CD14-positive monocyte (primary cell): ENCODE measurements around the gene MAP1S. TPM values are rescaled to one million over a fixed set of nuclear protein-coding genes. Genes with fewer than 3 reads are reported as not detected.
A peak's percentile ranks its signal among the peaks of the same experiment; 100 is the strongest.

Source experiments
- DNase-seq, 3 donors: peaks; one replicate each; pipeline ENCODE4 v3.0.0-alpha.2; 2011 to 2022
- H2AFZ ChIP-seq: 2 replicates; pipeline ENCODE4 v1.6.0; 2012; ENCODE audit warnings: mild to moderate bottlenecking, low read depth, low read length, inconsistent platforms; ENCODE audit not compliant: insufficient read depth, poor library complexity, severe bottlenecking
- H3K27ac ChIP-seq, 2 donors: 1 replicate in 1 of 2; 2 replicates in 1 of 2; pipeline ENCODE4 v1.5.1; 2012 to 2013; ENCODE audit warnings: low read length in 2 of 2, control low read depth in 1 of 2, inconsistent platforms in 1 of 2, low read depth in 1 of 2, mild to moderate bottlenecking in 1 of 2
- H3K27me3 ChIP-seq, 2 donors: one replicate each; pipeline versions ENCODE4 v1.6.0 to v1.6.1; 2011 to 2013; ENCODE audit warnings: low read length in 2 of 2; ENCODE audit not compliant: control insufficient read depth in 2 of 2, insufficient read depth in 2 of 2
- H3K36me3 ChIP-seq, 2 donors: replicated peaks in 1 of 2; 1 replicate in 1 of 2; 2 replicates in 1 of 2; pipeline versions ENCODE4 v1.5.1 to v1.6.1; 2012 to 2013; ENCODE audit warnings: low read length in 2 of 2, control low read depth in 1 of 2, inconsistent platforms in 1 of 2, mild to moderate bottlenecking in 1 of 2; ENCODE audit not compliant: insufficient read depth in 2 of 2, control insufficient read depth in 1 of 2
- H3K4me1 ChIP-seq, 2 donors: 1 replicate in 1 of 2; 2 replicates in 1 of 2; pipeline versions ENCODE4 v1.5.1 to v1.6.1; 2012 to 2013; ENCODE audit warnings: low read length in 2 of 2, control low read depth in 1 of 2, inconsistent platforms in 1 of 2, mild to moderate bottlenecking in 1 of 2, moderate library complexity in 1 of 2; ENCODE audit not compliant: insufficient read depth in 2 of 2, control insufficient read depth in 1 of 2
- H3K4me2 ChIP-seq: replicated peaks from 2 replicates; pipeline ENCODE3; 2012; ENCODE audit warnings: low read length, moderate library complexity, mild to moderate bottlenecking; ENCODE audit not compliant: poor library complexity, severe bottlenecking; ENCODE audit errors: extremely low read depth
- H3K4me3 ChIP-seq, 3 experiments: fragments of 200-600 bp in 1 of 3; sonication (generic) in 1 of 3; replicated peaks in 1 of 3; 1 replicate in 2 of 3; 2 replicates in 1 of 3; pipeline ENCODE4 v1.5.1; 2011 to 2013; ENCODE audit warnings: low read length in 3 of 3, mild to moderate bottlenecking in 3 of 3, control low read depth in 2 of 3, low read depth in 2 of 3, inconsistent platforms in 1 of 3, moderate library complexity in 1 of 3
- H3K79me2 ChIP-seq: 2 replicates; pipeline ENCODE4 v1.6.0; 2012; ENCODE audit warnings: mild to moderate bottlenecking, control low read depth, inconsistent platforms, low read length, moderate library complexity; ENCODE audit not compliant: insufficient read depth
- H3K9ac ChIP-seq: 2 replicates; pipeline ENCODE4 v1.6.0; 2017; ENCODE audit warnings: low read length, mild to moderate bottlenecking; ENCODE audit not compliant: insufficient read depth, poor library complexity, severe bottlenecking
- H3K9me3 ChIP-seq, 2 donors: replicated peaks in 1 of 2; 1 replicate in 1 of 2; 2 replicates in 1 of 2; pipeline versions ENCODE4 v1.5.1 to v1.6.1; 2012 to 2013; ENCODE audit warnings: low read length in 2 of 2, control low read depth in 1 of 2; ENCODE audit not compliant: control insufficient read depth in 1 of 2, insufficient read depth in 1 of 2
- H4K20me1 ChIP-seq: 2 replicates; pipeline ENCODE4 v1.6.0; 2012; ENCODE audit warnings: mild to moderate bottlenecking, low read length, control low read depth, moderate library complexity; ENCODE audit not compliant: insufficient read depth
- H3K27ac Mint-ChIP-seq, 7 donors: one replicate each; pipeline ENCODE4 v1.8.0; 2020; ENCODE audit warnings: mild to moderate bottlenecking in 7 of 7, mixed read lengths in 7 of 7, moderate library complexity in 6 of 7, inconsistent platforms in 2 of 7
- H3K27me3 Mint-ChIP-seq, 3 donors: one replicate each; pipeline ENCODE4 v1.8.0; 2021 to 2022; ENCODE audit warnings: low read depth in 3 of 3, mild to moderate bottlenecking in 3 of 3, mixed read lengths in 3 of 3, moderate library complexity in 3 of 3, inconsistent platforms in 1 of 3
- H3K36me3 Mint-ChIP-seq, 2 donors: one replicate each; pipeline ENCODE4 v1.8.0; 2020; ENCODE audit warnings: mixed read lengths in 2 of 2, inconsistent platforms in 1 of 2, mild to moderate bottlenecking in 1 of 2
- H3K4me1 Mint-ChIP-seq: one replicate; pipeline ENCODE4 v1.8.0; 2020; ENCODE audit warnings: mild to moderate bottlenecking, mixed read lengths
- H3K4me3 Mint-ChIP-seq, 2 donors: one replicate each; pipeline ENCODE4 v1.8.0; 2020; ENCODE audit warnings: mild to moderate bottlenecking in 2 of 2, mixed read lengths in 2 of 2, moderate library complexity in 1 of 2
- H3K9me3 Mint-ChIP-seq, 7 donors: one replicate each; pipeline ENCODE4 v1.8.0; 2020 to 2022; ENCODE audit warnings: mixed read lengths in 7 of 7, mild to moderate bottlenecking in 6 of 7, moderate library complexity in 6 of 7, inconsistent platforms in 2 of 7
- WGBS: methylation state at CpG from one replicate; pipeline ENCODE4 v1.1.5; 2013; ENCODE audit warnings: missing lambda C conversion rate; ENCODE audit not compliant: insufficient coverage; 5-methylcytosine and 5-hydroxymethylcytosine counted together
- intact Hi-C, 2 donors: fragments of 100-400 bp; cut with micrococcal nuclease; formaldehyde crosslinking; loops; one replicate each; pipeline versions ENCODE4 v1.15.0 to v1.15.1; 2023
- polyA minus RNA-seq: library from RNA; depleted of rRNA, polyadenylated mRNA; stranded (reverse); fragments of >200 nt; gene quantifications from 2 replicates; pipeline ENCODE4 v1.2.3, GENCODE V29; 2012
- polyA plus RNA-seq, 3 donors: library from polyadenylated mRNA; depleted of rRNA in 1 of 3; unstranded in 2 of 3; stranded (reverse) in 1 of 3; fragments of 300-500 nt in 2 of 3; fragments of >200 nt in 1 of 3; fragmentation: Illumina TruSeq in 2 of 3; gene quantifications; 1 replicate in 2 of 3; 2 replicates in 1 of 3; pipeline ENCODE4 v1.2.3, GENCODE V29; 2012 to 2021
- total RNA-seq, 12 experiments: library from RNA in 1 of 12; stranded (reverse) in 1 of 12; fragments of 120-200 nt in 1 of 12; gene quantifications; one replicate each; pipeline ENCODE4 v1.2.4 and lab custom pipeline; 2013 to 2026; ENCODE audit warnings: mixed read lengths in 6 of 12, inconsistent platforms in 1 of 12
- TF ChIP-seq, protein P1 (sequence below): fragments of 200-600 bp; IDR thresholded peaks from one replicate; pipeline ENCODE4 v1.8.0; 2022; ENCODE audit warnings: antibody characterized with exemption, mild to moderate bottlenecking

MAP1S gene
- total RNA-seq (2013), result 13.5 TPM
- polyA plus RNA-seq (10 to 100 TPM; 24.5 to 28.3 (median 27.5) TPM), polyA minus RNA-seq (33.3 and 56.3 TPM in 2 replicates), total RNA-seq (lab: John Stamatoyannopoulos, UW) (17.3 to 217 (median 49.2) reads per million in 11 experiments)

GRCh38 chr19:17718947-17719711 lies at the start of gene MAP1S:
TSS of gene MAP1S (plus strand) at chr19:17719480. CDS start at chr19:17719503, 23 bp downstream.
- DNase-seq, result peak; percentile 19 to 58 (median 44)
- Mint-ChIP-seq H3K27me3 (peaks cover 0 to 4% (median 0%) of the 10 kb centered on the region in 3 donors), H3K9me3 (peaks cover 0 to 1% (median 0%) of the 10 kb centered on the region in 7 donors), H3K4me1 (peaks cover 58% of the 10 kb centered on the region), H3K4me3 (peak within 1 kb of the TSS; percentile 85 to 98), H3K36me3 (peaks cover 8 to 23% of the 10 kb centered on the region in 2 donors), H3K27ac (peak within 1 kb of the TSS; percentile 86 to 95 (median 91))
- peaks cover 53% of the 10 kb centered on the region for H3K79me2 ChIP-seq
- H3K4me3 ChIP-seq, result peak within 1 kb of the TSS; percentile 80 to 95 (median 81)
- H4K20me1 ChIP-seq, result peaks cover 44% of the 10 kb centered on the region
- peak within 1 kb of the TSS in 1 of 2 donors; percentile 82 for H3K27ac ChIP-seq
- TF ChIP-seq, protein P1, sequence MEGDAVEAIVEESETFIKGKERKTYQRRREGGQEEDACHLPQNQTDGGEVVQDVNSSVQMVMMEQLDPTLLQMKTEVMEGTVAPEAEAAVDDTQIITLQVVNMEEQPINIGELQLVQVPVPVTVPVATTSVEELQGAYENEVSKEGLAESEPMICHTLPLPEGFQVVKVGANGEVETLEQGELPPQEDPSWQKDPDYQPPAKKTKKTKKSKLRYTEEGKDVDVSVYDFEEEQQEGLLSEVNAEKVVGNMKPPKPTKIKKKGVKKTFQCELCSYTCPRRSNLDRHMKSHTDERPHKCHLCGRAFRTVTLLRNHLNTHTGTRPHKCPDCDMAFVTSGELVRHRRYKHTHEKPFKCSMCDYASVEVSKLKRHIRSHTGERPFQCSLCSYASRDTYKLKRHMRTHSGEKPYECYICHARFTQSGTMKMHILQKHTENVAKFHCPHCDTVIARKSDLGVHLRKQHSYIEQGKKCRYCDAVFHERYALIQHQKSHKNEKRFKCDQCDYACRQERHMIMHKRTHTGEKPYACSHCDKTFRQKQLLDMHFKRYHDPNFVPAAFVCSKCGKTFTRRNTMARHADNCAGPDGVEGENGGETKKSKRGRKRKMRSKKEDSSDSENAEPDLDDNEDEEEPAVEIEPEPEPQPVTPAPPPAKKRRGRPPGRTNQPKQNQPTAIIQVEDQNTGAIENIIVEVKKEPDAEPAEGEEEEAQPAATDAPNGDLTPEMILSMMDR, result no peak
- H3K36me3 ChIP-seq, result peaks cover 11 to 16% of the 10 kb centered on the region in 2 donors
- H3K4me2 ChIP-seq, result peak within 1 kb of the TSS; percentile 93
- peak within 1 kb of the TSS; percentile 65 for H2AFZ ChIP-seq
- H3K9ac ChIP-seq, result peak within 1 kb of the TSS; percentile 76
- H3K9me3 ChIP-seq, result no peaks in the 10 kb centered on the region
- peaks cover 56 to 63% of the 10 kb centered on the region in 2 donors for H3K4me1 ChIP-seq
- 0% methylated on average over 40 of the region's 53 CpGs for WGBS
- intact Hi-C loops, result loop anchor here in 1 of 2 donors (5.0 kb wide), 1 partner anchor 58 kb away; no protein-coding TSS in a partner anchor
- H3K27me3 ChIP-seq, result no peaks in the 10 kb centered on the region

DNA sequence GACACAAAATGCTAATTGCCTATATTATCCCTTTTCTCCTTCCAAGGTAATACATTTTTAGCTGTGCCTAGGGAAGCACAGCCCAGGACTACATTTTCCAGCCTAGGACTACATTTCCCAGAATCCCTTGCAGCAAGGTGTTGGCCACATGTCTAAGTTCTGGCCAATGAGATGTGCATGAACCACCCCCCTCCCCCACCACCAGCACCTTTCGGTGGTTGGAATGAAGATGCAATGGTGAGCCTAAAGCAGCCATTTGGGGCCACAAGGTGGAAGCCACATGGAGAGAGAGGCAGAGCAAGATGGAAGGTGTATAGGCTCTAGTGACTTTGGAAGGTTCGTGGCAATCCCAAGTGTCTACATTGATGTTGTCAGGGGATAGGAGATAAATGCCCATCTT lies 47.4 kb upstream of the MAP1S start:
- Histone ChIP-seq H3K27ac (no peak overlapping the region), H3K4me3 (no peak overlapping the region), H3K9ac (no peak overlapping the region), H3K27me3 (no peaks in the 10 kb centered on the region), H3K4me1 (no peaks in the 10 kb centered on the region), H2AFZ (no peak overlapping the region), H4K20me1 (no peaks in the 10 kb centered on the region), H3K4me2 (no peak overlapping the region), H3K36me3 (no peaks in the 10 kb centered on the region), H3K79me2 (no peaks in the 10 kb centered on the region), H3K9me3 (peaks cover 0 to 2% of the 10 kb centered on the region in 2 donors)
- Mint-ChIP-seq H3K4me3 (no peak overlapping the region), H3K27me3 (peaks cover 9 to 18% (median 14%) of the 10 kb centered on the region in 3 donors), H3K4me1 (no peaks in the 10 kb centered on the region), H3K9me3 (peaks cover 0 to 2% (median 0%) of the 10 kb centered on the region in 7 donors), H3K27ac (no peak overlapping the region), H3K36me3 (no peaks in the 10 kb centered on the region)
- TF ChIP-seq, protein P1, result no peak
- WGBS, result 100% methylated on average over 1 of the region's 2 CpGs
- intact Hi-C loops, result no loop called here
- peak in 2 of 3 donors; percentile 4 to 24 for DNase-seq
